Activated T-helper 1 cell treated with Interleukin-2 at 50 U/mL for 16 hours (primary cell): ENCODE data around the gene ABCF2.

ENCODE experiments used
- DNase-seq: peaks from one replicate; pipeline ENCODE4 v3.0.0-alpha.2; 2020; ENCODE audit warnings: low read depth

ABCF2 gene

DNA sequence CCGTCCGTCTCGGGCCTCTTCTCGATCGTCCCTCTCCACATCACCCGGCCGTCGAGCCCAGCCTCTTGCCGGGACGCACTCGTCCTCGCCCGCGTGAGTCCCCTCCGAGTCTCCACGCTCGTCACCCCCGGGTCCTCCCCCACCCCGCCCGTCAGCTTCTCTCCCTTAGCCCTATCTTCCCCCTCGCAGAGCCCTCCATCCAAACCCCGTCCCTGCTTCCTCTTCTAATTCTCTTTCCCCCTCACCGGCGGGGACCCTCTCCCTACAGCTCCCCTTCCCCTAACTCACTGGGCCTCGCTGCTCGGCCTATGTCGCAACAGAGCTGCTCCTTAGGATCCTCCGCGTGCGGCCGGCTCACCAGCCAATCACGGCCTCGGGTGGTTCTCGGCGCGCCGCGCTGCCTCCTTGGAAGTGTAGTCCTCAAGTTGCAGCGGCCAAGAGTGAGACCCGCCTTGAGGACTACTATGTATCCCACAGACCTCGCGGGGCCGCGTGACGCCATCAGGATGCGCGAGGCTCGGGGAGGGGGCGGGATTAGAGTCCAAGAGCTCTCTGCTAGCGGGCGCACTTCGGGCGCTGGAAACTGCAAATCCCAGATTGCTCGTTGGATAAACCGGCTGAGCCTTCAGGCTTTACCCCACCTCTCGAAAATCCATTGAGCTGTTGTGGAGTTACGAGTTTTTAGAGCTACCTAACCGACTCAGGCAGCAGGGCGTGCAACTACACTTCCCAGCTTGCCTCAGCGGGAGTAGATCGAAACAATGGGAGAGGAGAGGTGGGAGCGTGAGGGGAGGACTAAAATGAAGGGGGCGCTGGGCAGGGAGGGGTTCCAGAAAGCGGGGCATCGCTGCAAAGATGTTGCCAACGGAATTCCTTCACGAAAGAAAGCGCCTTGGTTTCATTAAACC, at the start of gene ABCF2:
Gene ABCF2, minus strand, starts transcription at position 331 of the 908 bp plus-strand sequence. CDS start 747 bp downstream, outside the sequence.
- DNase-seq: peak; percentile 95

GRCh38 chr7:151275813-151276577, 49.0 kb upstream of the ABCF2 start:
- DNase-seq: no peak

- DNase-seq: no peak
Observed at GRCh38 chr7:151274936-151275812, 48.2 kb upstream of the ABCF2 start.

- DNase-seq: no peak
Observed at GRCh38 chr7:151274396-151274795, 47.4 kb upstream of the ABCF2 start.

- no peak for DNase-seq
Observed at GRCh38 chr7:151273651-151274390, 46.8 kb upstream of the ABCF2 start.

GRCh38 chr7:151272877-151273276, 45.9 kb upstream of the ABCF2 start:
- no peak for DNase-seq

GRCh38 chr7:151272405-151272804, 45.4 kb upstream of the ABCF2 start:
- no peak for DNase-seq

DNA sequence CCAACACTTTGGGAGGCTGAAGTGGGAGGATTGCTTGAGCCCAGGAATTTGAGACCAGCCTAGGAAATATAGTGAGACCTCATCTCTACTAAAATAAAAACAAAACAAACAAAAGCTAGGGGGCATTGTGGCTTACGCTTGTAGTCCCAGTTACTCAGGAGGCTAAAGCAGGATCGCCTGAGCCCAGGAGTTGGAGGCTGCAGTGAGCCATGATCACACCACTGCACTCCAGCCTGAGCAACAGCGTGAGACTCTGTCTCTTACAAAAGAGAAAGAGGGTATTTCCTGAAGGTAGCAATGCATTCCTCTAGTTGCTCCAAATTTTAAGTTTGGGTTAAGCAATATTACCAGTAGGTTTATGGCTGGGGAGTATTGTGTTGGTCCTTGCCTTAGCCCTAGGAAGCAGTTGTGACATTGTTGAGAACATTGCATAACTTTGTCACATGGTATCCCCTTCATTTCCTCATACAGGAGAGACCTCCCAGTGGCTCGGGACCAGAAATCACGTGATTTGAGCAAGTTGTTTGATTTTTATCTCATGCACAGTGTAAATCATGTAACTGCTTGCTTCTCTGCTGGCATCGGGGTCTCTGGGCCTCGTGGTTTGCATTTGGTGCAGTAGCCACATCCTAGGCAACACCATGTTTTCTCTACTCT, 44.8 kb upstream of the ABCF2 start:
- DNase-seq: no peak

- DNase-seq: no peak
Observed at GRCh38 chr7:151269511-151269910, 42.5 kb upstream of the ABCF2 start.

GRCh38 chr7:151265351-151265931, 38.4 kb upstream of the ABCF2 start:
- DNase-seq: no peak

GRCh38 chr7:151264615-151265014, 37.6 kb upstream of the ABCF2 start:
- no peak for DNase-seq

- no peak for DNase-seq
Observed at GRCh38 chr7:151261529-151261928, 34.5 kb upstream of the ABCF2 start.

DNA sequence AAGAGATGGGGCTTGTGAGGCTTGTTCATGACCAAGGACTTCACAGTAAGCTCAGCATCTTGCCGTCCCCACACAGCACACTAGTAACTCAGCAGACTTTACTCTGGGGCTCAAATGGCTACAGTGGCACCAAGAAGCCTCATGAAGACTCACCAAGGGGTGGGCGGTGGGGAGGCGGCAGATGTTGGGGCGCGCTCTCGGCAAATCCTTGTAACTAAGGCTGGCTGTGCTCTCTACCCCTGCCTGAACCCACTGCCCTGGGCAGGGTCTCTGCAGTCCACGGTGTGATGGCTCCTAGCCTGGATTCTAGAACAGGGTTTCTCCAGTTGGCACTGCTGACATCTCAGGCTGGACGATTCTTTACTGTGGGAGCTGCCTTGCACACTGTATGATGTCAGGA, 33.9 kb upstream of the ABCF2 start:
- no peak for DNase-seq

- no peak for DNase-seq
Observed at GRCh38 chr7:151260471-151260870, 33.5 kb upstream of the ABCF2 start.

DNA sequence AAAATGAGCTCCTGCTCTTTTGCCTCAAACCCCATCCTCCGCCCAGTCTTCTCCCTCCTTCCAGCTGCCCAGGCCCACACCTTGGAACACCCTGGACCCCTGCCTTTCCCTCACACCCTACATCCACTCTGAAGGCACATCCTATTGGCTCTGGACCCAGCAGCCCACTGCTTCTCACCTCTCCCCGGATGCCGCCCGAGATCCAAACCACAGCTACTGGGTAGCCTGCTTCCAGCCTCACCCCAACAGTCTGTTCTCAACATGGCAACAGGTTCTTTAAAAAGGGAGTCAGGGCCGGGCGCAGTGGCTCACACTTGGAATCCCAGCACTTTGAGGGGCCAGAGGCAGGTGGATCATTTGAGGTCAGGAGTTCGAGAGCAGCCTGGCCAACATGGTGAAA, 31.0 kb upstream of the ABCF2 start:
- no peak for DNase-seq

DNA sequence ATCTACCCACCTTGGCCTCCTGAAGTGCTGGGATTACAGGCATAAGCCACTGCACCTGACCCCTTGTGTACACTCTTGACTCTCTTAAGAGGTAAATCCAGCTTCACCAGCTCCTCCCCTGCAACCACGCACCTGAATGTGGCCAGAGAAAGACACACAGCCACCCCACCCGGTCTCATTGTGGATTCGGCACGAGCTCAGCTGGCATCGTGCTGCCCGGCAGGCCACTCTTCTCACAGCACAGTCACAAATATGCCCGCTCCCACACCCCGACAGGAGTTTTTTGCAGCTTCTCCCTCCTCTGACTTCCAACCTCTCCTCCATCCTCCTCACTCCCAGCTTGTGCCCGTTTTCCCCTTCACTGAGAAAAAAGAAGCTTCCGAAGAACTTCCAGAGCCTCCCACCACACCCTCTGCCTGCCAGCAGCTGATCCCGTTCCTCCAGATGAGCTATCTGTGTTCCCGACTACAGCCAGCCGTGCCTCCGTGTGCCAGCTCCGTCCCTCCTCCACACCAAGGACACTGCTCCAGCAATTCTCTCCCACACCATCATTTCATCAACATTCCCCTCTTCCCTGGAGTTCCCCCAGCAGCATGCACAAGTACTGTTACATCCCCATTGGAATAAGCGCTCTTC, 29.5 kb upstream of the ABCF2 start:
- no peak for DNase-seq

GRCh38 chr7:151255390-151255789, 28.4 kb upstream of the ABCF2 start:
- no peak for DNase-seq

DNA sequence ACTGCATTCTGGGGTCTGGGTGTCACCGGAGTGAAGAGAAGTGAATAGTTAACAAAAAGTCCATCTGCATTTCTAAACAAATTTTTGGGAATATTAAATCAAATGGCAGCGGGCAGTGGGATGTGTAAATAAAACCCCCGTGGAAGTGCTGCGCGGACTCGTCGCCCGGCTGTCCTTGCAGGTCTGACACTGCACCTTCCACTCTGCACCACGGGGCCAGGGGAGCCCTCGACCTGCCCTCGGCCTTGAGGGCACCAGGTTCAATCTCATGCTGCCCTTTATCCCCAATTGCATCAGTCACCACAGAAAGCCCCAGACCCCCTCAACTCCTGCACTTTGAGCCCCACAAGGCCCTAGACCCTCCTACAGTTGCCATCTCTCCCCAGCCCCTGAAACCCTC, 27.8 kb upstream of the ABCF2 start:
- DNase-seq: no peak

GRCh38 chr7:151254316-151254715, 27.3 kb upstream of the ABCF2 start:
- DNase-seq: no peak
